Measurements from ENCODE around the gene RASSF8.

DNA sequence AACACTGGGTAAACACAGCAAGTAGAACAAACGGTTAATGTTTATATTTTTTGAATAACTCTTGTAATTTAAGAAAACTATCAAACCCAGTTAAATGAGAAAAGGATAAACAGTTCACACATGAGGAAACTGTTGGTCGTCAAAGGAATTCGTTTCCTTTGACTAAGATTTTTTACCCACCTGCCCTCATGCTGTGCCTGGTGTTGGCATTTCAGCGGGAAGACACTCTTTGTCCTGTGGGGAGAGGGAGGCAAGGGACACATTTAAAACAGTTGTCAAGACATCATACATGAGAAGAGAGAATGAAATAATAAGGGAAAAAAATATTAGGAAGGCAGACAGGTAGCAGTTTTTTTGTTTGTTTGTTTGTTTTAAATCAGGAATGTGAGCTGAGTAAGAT lies 95.9 kb downstream of the RASSF8 start:
- TF ChIP-seq, protein P1, sequence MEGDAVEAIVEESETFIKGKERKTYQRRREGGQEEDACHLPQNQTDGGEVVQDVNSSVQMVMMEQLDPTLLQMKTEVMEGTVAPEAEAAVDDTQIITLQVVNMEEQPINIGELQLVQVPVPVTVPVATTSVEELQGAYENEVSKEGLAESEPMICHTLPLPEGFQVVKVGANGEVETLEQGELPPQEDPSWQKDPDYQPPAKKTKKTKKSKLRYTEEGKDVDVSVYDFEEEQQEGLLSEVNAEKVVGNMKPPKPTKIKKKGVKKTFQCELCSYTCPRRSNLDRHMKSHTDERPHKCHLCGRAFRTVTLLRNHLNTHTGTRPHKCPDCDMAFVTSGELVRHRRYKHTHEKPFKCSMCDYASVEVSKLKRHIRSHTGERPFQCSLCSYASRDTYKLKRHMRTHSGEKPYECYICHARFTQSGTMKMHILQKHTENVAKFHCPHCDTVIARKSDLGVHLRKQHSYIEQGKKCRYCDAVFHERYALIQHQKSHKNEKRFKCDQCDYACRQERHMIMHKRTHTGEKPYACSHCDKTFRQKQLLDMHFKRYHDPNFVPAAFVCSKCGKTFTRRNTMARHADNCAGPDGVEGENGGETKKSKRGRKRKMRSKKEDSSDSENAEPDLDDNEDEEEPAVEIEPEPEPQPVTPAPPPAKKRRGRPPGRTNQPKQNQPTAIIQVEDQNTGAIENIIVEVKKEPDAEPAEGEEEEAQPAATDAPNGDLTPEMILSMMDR (conservative IDR thresholded peaks at IDR 0.05), result no peak
- no peak for TF ChIP-seq ZFX (IDR thresholded peaks at IDR 0.05)
